HCT116 (cell line): ENCODE data around the gene SORCS2. TPM values are rescaled to one million over a fixed set of nuclear protein-coding genes. Genes with fewer than 3 reads are reported as not detected.

Source experiments
- ATAC-seq: fragments of 200-7000 bp; cut with Tn5 transposase; 2 replicates; pipeline ENCODE4 v1.9.1; 2020; ENCODE audit warnings: mild to moderate bottlenecking, moderate library complexity
- BruUV-seq: library from RNA; stranded (reverse); fragments of 400-500 nt; replicated peaks from 2 replicates; lab custom pipeline; 2021; lab: Mats Ljungman, UMichigan
- CTCF ChIA-PET: fragments of 300-600 bp; sonication (Branson Sonifier 250); formaldehyde crosslinking; loops from one replicate; lab custom pipeline; 2021; ENCODE audit warnings: antibody characterized with exemption; lab: Charles Lee
- POLR2A ChIA-PET: fragments of 300-600, 350-600 bp; sonication (Branson Sonifier 250); formaldehyde crosslinking; loops from one replicate; lab custom pipeline; 2021; ENCODE audit warnings: antibody characterized with exemption; lab: Charles Lee
- RAD21 ChIA-PET, 2 experiments: fragments of 300-600 bp; sonication (Branson Sonifier 250); formaldehyde crosslinking; loops; one replicate each; lab custom pipeline; 2023; ENCODE audit warnings: low total read pairs in 2 of 2; ENCODE audit not compliant: uncharacterized antibody in 2 of 2, unreplicated experiment in 2 of 2, low non-redundant PET in 1 of 2; lab: Charles Lee
- DNase-seq: peaks from one replicate; pipeline ENCODE4 v3.0.0-alpha.2; 2010; ENCODE audit warnings: low read depth, low spot score
- H2AFZ ChIP-seq: fragments of 200-600 bp; shearing (Covaris generic), sonication (generic); 2 replicates; pipeline ENCODE4 v1.6.1; 2017; ENCODE audit warnings: low read depth, mixed run types, mixed read lengths, antibody characterized with exemption, low read length; ENCODE audit not compliant: poor library complexity, severe bottlenecking
- H3K27ac ChIP-seq: 2 replicates; pipeline ENCODE4 v1.5.1; 2012; ENCODE audit warnings: low read depth, low read length
- H3K27me3 ChIP-seq: fragments of 200-600 bp; sonication (generic); 2 replicates; pipeline ENCODE4 v1.6.1; 2016; ENCODE audit warnings: mixed run types, low read length, mixed read lengths; ENCODE audit not compliant: insufficient read depth
- H3K36me3 ChIP-seq, 2 experiments: fragments of 200-500 bp in 1 of 2; fragments of 200-600 bp in 1 of 2; sonication (Bioruptor generic) in 1 of 2; sonication (generic) in 1 of 2; 2 replicates each; pipeline versions ENCODE4 v1.5.1 to v1.6.1; 2014 to 2016; ENCODE audit warnings: low read length in 2 of 2, inconsistent platforms in 1 of 2, mixed read lengths in 1 of 2, mixed run types in 1 of 2; ENCODE audit not compliant: insufficient read depth in 2 of 2, control insufficient read depth in 1 of 2
- H3K4me1 ChIP-seq, 2 experiments: fragments of 200-600 bp in 1 of 2; sonication (generic) in 1 of 2; 2 replicates each; pipeline versions ENCODE4 v1.5.1 to v1.6.1; 2012 to 2017; ENCODE audit warnings: low read length in 2 of 2, inconsistent platforms in 1 of 2, mild to moderate bottlenecking in 1 of 2, mixed read lengths in 1 of 2, mixed run types in 1 of 2, moderate library complexity in 1 of 2; ENCODE audit not compliant: insufficient read depth in 2 of 2, control insufficient read depth in 1 of 2
- H3K4me2 ChIP-seq: fragments of 200-600 bp; sonication (generic); 2 replicates; pipeline ENCODE4 v1.6.1; 2017; ENCODE audit warnings: mixed run types, low read length, mixed read lengths
- H3K4me3 ChIP-seq, 2 experiments: fragments of 200-600 bp in 1 of 2; sonication (generic) in 1 of 2; replicated peaks in 1 of 2; 2 replicates each; pipeline ENCODE4 v1.5.1; 2011 to 2016; ENCODE audit warnings: low read length in 2 of 2, control low read depth in 1 of 2, low read depth in 1 of 2, mild to moderate bottlenecking in 1 of 2, mixed read lengths in 1 of 2, mixed run types in 1 of 2
- H3K79me2 ChIP-seq: fragments of 200-600 bp; sonication (generic); 2 replicates; pipeline ENCODE4 v1.6.1; 2017; ENCODE audit warnings: mild to moderate bottlenecking, mixed run types, low read length, moderate library complexity, mixed read lengths; ENCODE audit not compliant: insufficient read depth
- H3K9ac ChIP-seq: fragments of 200-600 bp; sonication (generic); 2 replicates; pipeline ENCODE4 v1.6.1; 2016; ENCODE audit warnings: low read length, mixed read lengths
- H3K9me2 ChIP-seq: fragments of 200-600 bp; sonication (generic), shearing (Covaris generic); 2 replicates; pipeline ENCODE4 v1.6.1; 2017; ENCODE audit warnings: mixed run types, mild to moderate bottlenecking, moderate library complexity; ENCODE audit not compliant: insufficient read depth
- H3K9me3 ChIP-seq, 2 experiments: fragments of 200-500 bp in 1 of 2; fragments of 200-600 bp in 1 of 2; sonication (Bioruptor generic) in 1 of 2; sonication (generic) in 1 of 2; 2 replicates each; pipeline ENCODE4 v1.6.1; 2014 to 2017; ENCODE audit warnings: low read length in 2 of 2, mixed read lengths in 2 of 2, inconsistent platforms in 1 of 2, low read depth in 1 of 2, mild to moderate bottlenecking in 1 of 2, mixed run types in 1 of 2, moderate library complexity in 1 of 2; ENCODE audit not compliant: control insufficient read depth in 1 of 2, insufficient read depth in 1 of 2
- H4K20me1 ChIP-seq: fragments of 200-600 bp; sonication (generic), shearing (Covaris generic); 2 replicates; pipeline ENCODE4 v1.6.1; 2017; ENCODE audit warnings: mixed run types, mild to moderate bottlenecking, moderate library complexity; ENCODE audit not compliant: insufficient read depth
- CBX3 ChIP-seq: IDR thresholded peaks from 2 replicates; pipeline ENCODE4 v1.6.1; 2012; ENCODE audit warnings: low read depth
- CEBPB ChIP-seq: IDR thresholded peaks from 2 replicates; pipeline ENCODE4 v1.6.1; 2012; ENCODE audit warnings: low read depth
- EGR1 ChIP-seq: IDR thresholded peaks from 2 replicates; pipeline ENCODE4 v1.6.1; 2012; ENCODE audit warnings: low read depth
- EZH2 ChIP-seq: fragments of 200-600 bp; sonication (generic); IDR thresholded peaks from 2 replicates; pipeline ENCODE4 v1.6.1; 2017; ENCODE audit warnings: antibody characterized with exemption, mixed run types
- EZH2phosphoT487 ChIP-seq: fragments of 200-600 bp; IDR thresholded peaks from 2 replicates; pipeline ENCODE4 v1.6.1; 2018; ENCODE audit warnings: antibody characterized with exemption, borderline replicate concordance
- JUND ChIP-seq: IDR thresholded peaks from 2 replicates; pipeline ENCODE4 v1.6.1; 2012
- POLR2A ChIP-seq: IDR thresholded peaks from 2 replicates; pipeline ENCODE4 v1.7.0; 2011; ENCODE audit warnings: borderline replicate concordance; ENCODE audit not compliant: insufficient read depth, insufficient read length; ENCODE audit errors: extremely low read depth
- POLR2AphosphoS5 ChIP-seq: IDR thresholded peaks from 2 replicates; pipeline ENCODE4 v1.6.1; 2011; ENCODE audit warnings: mild to moderate bottlenecking, low read depth, low read length, moderate library complexity
- RAD21 ChIP-seq: IDR thresholded peaks from 2 replicates; pipeline ENCODE4 v1.6.1; 2012; ENCODE audit warnings: low read depth, mild to moderate bottlenecking
- SP1 ChIP-seq: IDR thresholded peaks from 2 replicates; pipeline ENCODE4 v1.6.1; 2012; ENCODE audit warnings: low read depth
- SRF ChIP-seq: IDR thresholded peaks from 2 replicates; pipeline ENCODE4 v1.6.1; 2012; ENCODE audit warnings: low read depth
- ZFX ChIP-seq: fragments of 450-650 bp; IDR thresholded peaks from 2 replicates; pipeline ENCODE4 v1.6.1; 2017
- ZNF274 ChIP-seq: fragments of 200-500 bp; sonication (Bioruptor generic); IDR thresholded peaks from 2 replicates; pipeline ENCODE4 v1.6.1; 2014; ENCODE audit warnings: mild to moderate bottlenecking, low read depth, low read length, inconsistent platforms
- intact Hi-C: fragments of 100-400 bp; cut with micrococcal nuclease; formaldehyde crosslinking; loops from 2 replicates; pipeline ENCODE4 v1.10.0; 2022
- total RNA-seq: library from RNA; stranded (reverse); gene quantifications from one replicate; pipeline ENCODE4 v1.2.1, GENCODE V29; 2021; ENCODE audit not compliant: unreplicated experiment
- TF ChIP-seq, protein P1 (sequence below), 3 experiments: fragments of 200-600 bp in 1 of 3; sonication (generic) in 1 of 3; IDR thresholded peaks in 2 of 3; conservative IDR thresholded peaks in 1 of 3; 2 replicates each; pipeline ENCODE4 v1.5.1; 2012 to 2017; ENCODE audit warnings: low read depth in 2 of 3, low read length in 2 of 3, antibody characterized with exemption in 1 of 3, borderline replicate concordance in 1 of 3, control low read depth in 1 of 3, mild to moderate bottlenecking in 1 of 3, mixed read lengths in 1 of 3, mixed run types in 1 of 3, moderate library complexity in 1 of 3; ENCODE audit not compliant: insufficient read depth in 1 of 3

The SORCS2 gene
- total RNA-seq, 1 experiment from 2014 or later = 0.37 TPM

DNA sequence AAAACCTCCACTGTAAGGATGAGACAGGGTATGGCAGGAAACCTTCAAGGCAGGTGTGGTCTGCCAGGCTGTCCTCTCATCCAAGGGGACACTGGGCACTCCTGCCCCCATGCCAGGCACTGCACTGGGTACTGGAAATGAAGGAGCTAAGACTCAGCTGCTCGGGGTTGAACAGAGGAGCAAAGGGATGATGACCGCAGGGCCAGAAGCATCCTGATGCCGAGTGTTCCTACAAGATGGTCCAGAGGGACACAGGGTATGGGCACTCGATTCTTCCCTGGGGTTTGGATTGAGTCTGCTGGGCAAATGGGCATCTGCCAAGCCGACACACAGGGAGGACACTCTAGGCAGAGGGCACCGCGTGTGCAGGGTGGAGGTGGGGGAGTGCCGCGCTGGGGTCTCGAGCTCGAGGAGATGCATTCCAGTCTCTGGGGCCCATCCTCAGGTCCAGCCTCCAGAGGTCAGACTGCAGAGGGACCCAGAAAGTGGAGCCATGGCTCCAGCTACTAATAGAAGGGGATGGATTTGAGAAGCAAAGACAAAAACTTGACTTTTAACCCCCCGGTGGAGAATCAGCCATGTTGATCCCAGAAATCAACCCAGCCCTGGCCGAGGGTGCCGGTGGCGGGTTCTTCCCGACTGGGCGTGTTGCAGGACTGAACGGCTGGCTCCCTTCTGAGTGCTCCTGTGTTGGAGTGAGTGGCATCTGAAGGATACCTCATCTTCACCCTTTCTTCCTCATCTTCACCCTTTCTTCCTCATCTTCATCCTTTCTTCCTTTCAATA, 500.3 kb downstream of the SORCS2 start:
- Histone ChIP-seq H3K79me2 (no peaks in the 10 kb centered on the region), H3K36me3 (no peaks in the 10 kb centered on the region), H3K4me2 (no peak overlapping the region), H3K9me2 (no peaks in the 10 kb centered on the region), H3K9me3 (no peaks in the 10 kb centered on the region), H3K27me3 (peaks cover 2% of the 10 kb centered on the region; the same call in 1 of the 2 replicates), H3K27ac (no peak overlapping the region), H3K9ac (no peak overlapping the region), H3K4me1 (no peaks in the 10 kb centered on the region), H2AFZ (no peak overlapping the region), H4K20me1 (no peaks in the 10 kb centered on the region), H3K4me3 (no peak overlapping the region)
- no peak for DNase-seq
- BruUV-seq = no TSS peak
- POLR2A ChIA-PET = no interaction called here
- CTCF ChIA-PET = no interaction called here
- no peak for ATAC-seq
- RAD21 ChIA-PET = no interaction called here
- TF ChIP-seq EZH2 (no peak), JUND (no peak), ZNF274 (no peak), RAD21 (no peak), SP1 (no peak), CEBPB (no peak), POLR2A (no peak), POLR2AphosphoS5 (no peak), SRF (no peak), EGR1 (no peak), EZH2phosphoT487 (no peak), CBX3 (no peak), ZFX (no peak)
- TF ChIP-seq, protein P1, sequence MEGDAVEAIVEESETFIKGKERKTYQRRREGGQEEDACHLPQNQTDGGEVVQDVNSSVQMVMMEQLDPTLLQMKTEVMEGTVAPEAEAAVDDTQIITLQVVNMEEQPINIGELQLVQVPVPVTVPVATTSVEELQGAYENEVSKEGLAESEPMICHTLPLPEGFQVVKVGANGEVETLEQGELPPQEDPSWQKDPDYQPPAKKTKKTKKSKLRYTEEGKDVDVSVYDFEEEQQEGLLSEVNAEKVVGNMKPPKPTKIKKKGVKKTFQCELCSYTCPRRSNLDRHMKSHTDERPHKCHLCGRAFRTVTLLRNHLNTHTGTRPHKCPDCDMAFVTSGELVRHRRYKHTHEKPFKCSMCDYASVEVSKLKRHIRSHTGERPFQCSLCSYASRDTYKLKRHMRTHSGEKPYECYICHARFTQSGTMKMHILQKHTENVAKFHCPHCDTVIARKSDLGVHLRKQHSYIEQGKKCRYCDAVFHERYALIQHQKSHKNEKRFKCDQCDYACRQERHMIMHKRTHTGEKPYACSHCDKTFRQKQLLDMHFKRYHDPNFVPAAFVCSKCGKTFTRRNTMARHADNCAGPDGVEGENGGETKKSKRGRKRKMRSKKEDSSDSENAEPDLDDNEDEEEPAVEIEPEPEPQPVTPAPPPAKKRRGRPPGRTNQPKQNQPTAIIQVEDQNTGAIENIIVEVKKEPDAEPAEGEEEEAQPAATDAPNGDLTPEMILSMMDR (IDR thresholded peaks at IDR 0.05 in 2 of 3, conservative IDR thresholded peaks at IDR 0.05 in 1 of 3; ENCODE audit: borderline replicate concordance in 1 of 3, insufficient read depth in 1 of 3, low read depth in 2 of 3, low read length in 2 of 3) = no peak
- intact Hi-C loops = no loop called here
